RCC 7860 (cell line): ENCODE measurements around the gene COL9A3.

ENCODE experiments used
- DNase-seq: peaks from one replicate; pipeline ENCODE4 v3.0.0-alpha.2; 2015; ENCODE audit warnings: low spot score
- FAIRE-seq: peaks from 2 replicates; lab custom pipeline; 2012; peaks lifted over from hg19 to GRCh38; lab: Jason Lieb, UNC

Gene COL9A3

GRCh38 chr20:62778601-62779416, 38.0 kb upstream of the COL9A3 start:
- no peak for DNase-seq
- FAIRE-seq = no peak

- no peak for DNase-seq
- no peak for FAIRE-seq
These were observed 37.5 kb upstream of the COL9A3 start for GRCh38 chr20:62779417-62779685.

- no peak for DNase-seq
- FAIRE-seq = no peak
These were observed 36.6 kb upstream of the COL9A3 start for GRCh38 chr20:62780204-62780603.

GRCh38 chr20:62780696-62781095, 36.2 kb upstream of the COL9A3 start:
- DNase-seq = no peak
- no peak for FAIRE-seq

- FAIRE-seq (no peak), DNase-seq (no peak)
These were observed 34.5 kb upstream of the COL9A3 start for GRCh38 chr20:62782149-62782892.

- no peak for FAIRE-seq
- DNase-seq = no peak
These were observed 34.0 kb upstream of the COL9A3 start for GRCh38 chr20:62782893-62783278.

GRCh38 chr20:62784497-62784896, 32.4 kb upstream of the COL9A3 start:
- DNase-seq = no peak

GRCh38 chr20:62785393-62785792, 31.5 kb upstream of the COL9A3 start:
- DNase-seq (no peak), FAIRE-seq (no peak)

More at GRCh38 chr20:62784497-62784896, 32.4 kb upstream of the COL9A3 start:
- FAIRE-seq = no peak

GRCh38 chr20:62786157-62786556, 30.7 kb upstream of the COL9A3 start:
- DNase-seq (no peak), FAIRE-seq (no peak)

- FAIRE-seq = no peak
- DNase-seq = no peak
These were observed 29.5 kb upstream of the COL9A3 start for GRCh38 chr20:62787321-62787720.

GRCh38 chr20:62787866-62788265, 29.0 kb upstream of the COL9A3 start:
- DNase-seq = no peak
- no peak for FAIRE-seq

GRCh38 chr20:62788607-62789006, 28.2 kb upstream of the COL9A3 start:
- FAIRE-seq (no peak), DNase-seq (no peak)

- DNase-seq (no peak), FAIRE-seq (no peak)
These were observed 26.8 kb upstream of the COL9A3 start for GRCh38 chr20:62790075-62790474.

GRCh38 chr20:62791301-62792181, 25.3 kb upstream of the COL9A3 start:
- DNase-seq (peak; percentile 84), FAIRE-seq (no peak)

GRCh38 chr20:62792182-62792939, 24.5 kb upstream of the COL9A3 start:
- peak; percentile 32 for FAIRE-seq

GRCh38 chr20:62792940-62793756, 23.7 kb upstream of the COL9A3 start:
- DNase-seq (no peak), FAIRE-seq (no peak)

More at GRCh38 chr20:62792182-62792939, 24.5 kb upstream of the COL9A3 start:
- DNase-seq = peak; percentile 83

GRCh38 chr20:62793757-62794006, 23.2 kb upstream of the COL9A3 start:
- DNase-seq (no peak), FAIRE-seq (no peak)

- FAIRE-seq (peak; percentile 37), DNase-seq (peak; percentile 95)
These were observed 22.7 kb upstream of the COL9A3 start for GRCh38 chr20:62794007-62794724.

- DNase-seq (peak; percentile 50), FAIRE-seq (no peak)
These were observed 21.7 kb upstream of the COL9A3 start for GRCh38 chr20:62795023-62795761.
